K562 (cell line): ENCODE measurements around the gene PXN. TPM values are rescaled to one million over a fixed set of nuclear protein-coding genes. Genes with fewer than 3 reads are reported as not detected.

Experiments used
- ARID1B ChIP-seq: fragments of 450-650 bp; IDR thresholded peaks from 2 replicates; pipeline ENCODE4 v1.6.1; 2016; ENCODE audit warnings: antibody characterized with exemption, mild to moderate bottlenecking, inconsistent platforms
- CBFA2T3 ChIP-seq: fragments of 450-650 bp; IDR thresholded peaks from 2 replicates; pipeline ENCODE4 v1.6.1; 2017
- CREB1 ChIP-seq, 2 experiments: sonication (generic) in 1 of 2; formaldehyde crosslinking in 1 of 2; IDR thresholded peaks; 2 replicates each; pipeline versions ENCODE4 v1.6.1 to v1.8.0; 2012 to 2022; ENCODE audit warnings: inconsistent platforms in 1 of 2, mild to moderate bottlenecking in 1 of 2, missing genetic modification reagents in 1 of 2, moderate library complexity in 1 of 2
- DMBX1 ChIP-seq: fragments of 250-450 bp; sonication (Bioruptor Pico); IDR thresholded peaks from 2 replicates; pipeline ENCODE4 v1.8.0; 2022; ENCODE audit warnings: inconsistent platforms, mild to moderate bottlenecking, moderate library complexity, borderline replicate concordance
- GTF2E2 ChIP-seq: fragments of 200-800 bp; sonication (Bioruptor generic); IDR thresholded peaks from 2 replicates; pipeline ENCODE4 v1.6.1; 2016; ENCODE audit warnings: missing genetic modification characterization, missing compliant biosample characterization
- HDAC1 ChIP-seq, 2 experiments: fragments of 450-650 bp; IDR thresholded peaks; 2 replicates each; pipeline ENCODE4 v1.6.1; 2016 to 2017; ENCODE audit warnings: inconsistent platforms in 1 of 2, mild to moderate bottlenecking in 1 of 2, moderate library complexity in 1 of 2
- IRF9 ChIP-seq: fragments of 450-650 bp; IDR thresholded peaks from 2 replicates; pipeline ENCODE4 v1.6.1; 2016; ENCODE audit warnings: missing biosample characterization, missing genetic modification characterization
- LEF1 ChIP-seq: fragments of 450-650 bp; IDR thresholded peaks from 2 replicates; pipeline ENCODE4 v1.6.1; 2016; ENCODE audit warnings: mild to moderate bottlenecking
- MCM3 ChIP-seq: fragments of 450-650 bp; IDR thresholded peaks from 2 replicates; pipeline ENCODE4 v1.6.1; 2016
- NCOR1 ChIP-seq: fragments of 450-650 bp; IDR thresholded peaks from 2 replicates; pipeline ENCODE4 v1.6.1; 2016; ENCODE audit warnings: mild to moderate bottlenecking, moderate library complexity
- NR0B1 ChIP-seq: fragments of 450-650 bp; IDR thresholded peaks from one replicate; pipeline ENCODE4 v1.6.1; 2018; ENCODE audit warnings: mild to moderate bottlenecking, moderate library complexity; ENCODE audit not compliant: partially characterized antibody
- POLR2A ChIP-seq: fragments of 450-650 bp; conservative IDR thresholded peaks from 2 replicates; pipeline ENCODE4 v1.6.1; 2016
- SFPQ ChIP-seq: fragments of 200-400 bp; formaldehyde crosslinking; IDR thresholded peaks from 2 replicates; pipeline ENCODE4 v1.6.1; 2017; ENCODE audit warnings: mild to moderate bottlenecking, low read depth, low read length, moderate library complexity
- SP2 ChIP-seq: IDR thresholded peaks from 2 replicates; pipeline ENCODE4 v1.6.1; 2011; ENCODE audit warnings: mild to moderate bottlenecking, low read depth, low read length, moderate library complexity; ENCODE audit not compliant: poor library complexity, severe bottlenecking; ENCODE audit errors: extremely low read depth
- TGIF2 ChIP-seq: sonication (generic); formaldehyde crosslinking; IDR thresholded peaks from 2 replicates; pipeline ENCODE4 v1.8.1; 2022; ENCODE audit warnings: mild to moderate bottlenecking, missing genetic modification reagents, moderate library complexity
- XRCC5 ChIP-seq: fragments of 200-400 bp; formaldehyde crosslinking; IDR thresholded peaks from 2 replicates; pipeline ENCODE4 v1.6.1; 2017; ENCODE audit warnings: low read depth, mild to moderate bottlenecking, low read length
- ZMIZ1 ChIP-seq, 2 experiments: fragments of 150-350 bp in 1 of 2; IDR thresholded peaks; 2 replicates each; pipeline ENCODE4 v1.6.1; 2012 to 2016; ENCODE audit warnings: low read depth in 2 of 2, low read length in 2 of 2, mild to moderate bottlenecking in 1 of 2, moderate library complexity in 1 of 2
- ZNF561 ChIP-seq: fragments of 450-650 bp; formaldehyde crosslinking; conservative IDR thresholded peaks from 2 replicates; pipeline ENCODE4 v1.4.0; 2020; ENCODE audit warnings: mild to moderate bottlenecking, moderate library complexity
- ZNF586 ChIP-seq: fragments of 450-650 bp; formaldehyde crosslinking; conservative IDR thresholded peaks from 2 replicates; pipeline ENCODE4 v1.4.0; 2020; ENCODE audit warnings: mild to moderate bottlenecking, moderate library complexity
- polyA plus RNA-seq, 8 experiments: library from polyadenylated mRNA; depleted of rRNA in 4 of 8; stranded (reverse) in 5 of 8; unstranded in 3 of 8; fragments of >200 nt; fragmentation: Nextera tagmentation in 2 of 8; fragmentation: Illumina TruSeq in 1 of 8; extraction: Ambion mirVana in 2 of 8; extraction: Trizol in 1 of 8; gene quantifications; 2 replicates each; pipeline versions ENCODE4 v1.2.1 to v1.2.3, GENCODE V29; 2011 to 2014; ENCODE audit warnings: inconsistent platforms in 1 of 8, missing spikeins in 1 of 8
- total RNA-seq, 7 experiments: library from RNA; depleted of rRNA in 6 of 7; stranded (reverse); fragments of >200 nt in 6 of 7; fragmentation: Illumina TruSeq in 2 of 7; extraction: Trizol in 2 of 7; gene quantifications; 2 replicates each; pipeline versions ENCODE4 v1.2.1 to v1.2.3, GENCODE V29; 2011 to 2021; ENCODE audit warnings: low replicate concordance in 1 of 7

PXN gene
- total and polyA plus RNA-seq, 9 of the 15 experiments (the other 6 are each of a cell fraction or from before 2014, with no cell fraction given) = 4.0 to 74.1 (median 18.6) TPM

- TF ChIP-seq HDAC1 (IDR thresholded peaks at IDR 0.05) (peak; percentile 54 to 95; a peak in 2 of 4 replicates), GTF2E2 (tag) (no peak), MCM3 (peak; percentile 46; the same call in 1 of the 2 replicates), DMBX1 (CRISPR knock-in tag) (no peak), ZNF561 (CRISPR knock-in tag) (no peak), ARID1B (peak; percentile 70), XRCC5 (peak; percentile 87), TGIF2 (CRISPR knock-in tag) (peak; percentile 18; the same call in 1 of the 2 replicates), ZMIZ1 (IDR thresholded peaks at IDR 0.05; ENCODE audit: low read depth in 2 of 2, low read length in 2 of 2) (peak in 1 of 2 experiments; percentile 33; a peak in 1 of 4 replicates), SFPQ (no peak), SP2 (no peak), ZNF586 (CRISPR knock-in tag) (no peak), CBFA2T3 (0 out of 2 replicates have a peak, but pooled peaks have one; percentile 50), NCOR1 (peak; percentile 44), POLR2A (peak; percentile 64; the same call in 1 of the 2 replicates), LEF1 (peak; percentile 76), IRF9 (no peak), CREB1 (IDR thresholded peaks at IDR 0.05) (peak; percentile 63; the same call in 1 of the 2 replicates), CREB1 (CRISPR knock-in tag; IDR thresholded peaks at IDR 0.05) (peak; percentile 61; the same call in 1 of the 2 replicates), NR0B1 (no peak)
These were observed 36.7 kb upstream of the PXN start, which contains the start of gene SIRT4 (continued) for GRCh38 chr12:120301962-120302815.
